NCI-H2196 treated with DMSO at 0.1 percent for 48 hours (cell line): ENCODE results near the gene IGSF8.
"Not testable (repeated sequence)": the region's sequence is repeated elsewhere in the genome, so short reads cannot be mapped to it uniquely, and the experiment has no call there.

Source experiments
- DNase-seq: peaks from one replicate; lab custom pipeline; 2025; ENCODE audit not compliant: unreplicated experiment; lab: John Stamatoyannopoulos, UW

The IGSF8 gene

GRCh38 chr1:160069460-160070231 lies 28.8 kb downstream of the IGSF8 start, which contains the start of gene KCNJ10:
TSS of gene KCNJ10 (minus strand) at chr1:160070160. CDS start at chr1:160042532, 27,628 bp downstream.
- no peak for DNase-seq

GRCh38 chr1:160068225-160068624 lies 30.2 kb downstream of the IGSF8 start:
- DNase-seq = no peak

DNA sequence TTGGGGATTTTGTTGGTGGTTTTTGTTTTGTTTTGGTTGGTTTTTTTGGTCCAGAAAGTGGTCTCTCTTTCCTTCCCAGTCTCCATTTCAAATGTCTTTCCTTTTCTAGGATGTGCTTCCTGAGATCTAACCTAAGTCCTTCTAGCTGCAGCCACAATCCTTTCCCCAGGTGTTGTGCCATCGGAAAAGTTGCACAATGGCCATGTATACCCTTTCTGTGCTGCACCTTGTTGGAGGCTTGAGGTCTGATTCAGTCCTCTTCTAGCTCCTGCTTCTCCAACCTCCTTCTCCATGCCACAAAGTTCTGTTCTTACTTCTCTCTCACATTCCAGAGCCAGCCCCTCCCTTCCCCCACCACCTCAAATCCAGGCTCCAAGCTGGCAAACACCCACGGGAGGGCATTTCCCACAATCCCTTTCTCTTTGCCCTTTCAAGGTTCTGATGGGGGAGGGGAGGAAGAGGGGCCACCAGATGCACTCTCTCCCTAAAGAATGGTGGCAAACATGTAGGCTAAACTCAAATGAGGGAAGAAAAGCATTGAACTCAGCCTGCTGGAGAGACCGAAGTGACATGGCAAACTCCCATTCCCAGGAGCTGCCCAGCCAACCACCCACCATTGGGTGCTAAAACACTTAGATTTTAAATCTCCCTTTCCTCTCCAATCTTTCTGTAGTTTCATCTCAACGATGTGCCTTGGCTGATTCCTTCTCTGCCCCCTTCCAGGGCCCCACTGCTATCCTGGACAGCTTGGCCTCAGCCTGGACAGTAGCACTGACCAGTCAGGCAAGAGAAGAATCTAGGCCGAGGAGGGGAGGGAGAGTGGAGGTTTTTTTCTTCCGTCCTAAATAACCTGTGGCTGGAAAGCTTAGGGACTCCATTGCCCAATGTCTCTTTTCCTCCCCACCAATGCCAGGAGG lies 31.3 kb downstream of the IGSF8 start:
- DNase-seq = no peak

- DNase-seq = no peak
Measured at GRCh38 chr1:160064746-160065145, 33.7 kb downstream of the IGSF8 start.

DNA sequence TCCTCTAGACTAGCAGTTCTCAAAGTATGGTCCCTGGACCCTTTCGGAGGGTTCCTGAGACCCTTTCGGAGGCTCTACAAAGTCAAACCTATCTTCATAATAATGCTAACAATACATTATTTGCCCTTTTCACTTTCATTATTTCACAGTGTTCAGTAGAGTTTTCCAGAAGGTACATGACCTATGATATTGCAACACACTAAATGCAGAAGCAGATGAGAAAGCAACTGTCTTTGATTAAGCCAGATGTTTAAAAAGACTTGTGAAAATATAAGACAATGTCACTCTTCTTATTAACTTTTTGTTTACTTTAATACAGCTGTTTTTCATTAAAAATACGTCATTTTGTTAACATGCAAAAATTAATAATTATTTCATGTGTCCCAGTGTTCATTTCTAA lies 34.3 kb downstream of the IGSF8 start:
- DNase-seq = no peak

GRCh38 chr1:160063176-160063575 lies 35.2 kb downstream of the IGSF8 start:
- DNase-seq = no peak

- no peak for DNase-seq
Measured at GRCh38 chr1:160062230-160062532, 36.2 kb downstream of the IGSF8 start.

DNA sequence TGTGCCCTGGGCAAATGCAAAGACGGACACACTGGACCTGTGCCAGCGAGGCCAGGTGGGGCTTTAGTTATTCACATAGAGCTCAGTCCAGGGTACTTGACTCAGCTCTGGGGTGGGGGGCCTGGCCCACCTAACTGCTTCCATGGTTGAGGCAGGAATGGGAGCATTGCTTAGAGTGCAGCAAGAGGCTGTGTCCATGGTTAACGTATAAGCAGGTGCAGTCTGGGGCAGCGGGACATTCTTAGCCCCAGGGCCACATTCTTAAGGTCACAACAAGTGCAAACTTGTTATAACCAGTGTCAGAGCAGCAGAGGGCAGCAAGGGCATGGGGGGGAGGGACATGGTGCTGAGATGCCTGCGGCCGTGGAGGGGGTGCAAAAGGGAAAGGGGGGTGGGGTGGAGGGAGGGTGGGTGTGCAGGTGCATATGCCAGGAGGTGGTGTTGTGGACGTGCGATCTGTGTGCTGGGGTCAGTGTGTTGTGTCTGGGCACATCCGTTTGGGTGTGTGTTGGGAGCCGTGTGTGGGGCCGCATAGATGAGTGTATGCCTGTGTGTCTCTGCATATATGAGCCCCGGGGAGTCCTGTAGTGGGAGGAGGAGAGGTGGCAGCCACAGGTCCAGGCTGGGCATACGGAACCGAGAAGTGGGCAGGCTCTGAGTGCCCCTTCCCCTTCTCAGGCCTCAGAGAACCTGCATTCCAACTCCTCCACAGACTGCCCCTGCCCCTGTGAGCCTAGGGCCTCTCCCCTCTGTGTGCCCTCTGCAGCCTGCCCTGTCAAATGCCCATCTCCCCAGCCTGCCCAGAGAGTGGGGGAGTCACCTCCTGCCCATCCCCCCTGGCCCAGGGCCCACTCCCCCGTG lies 36.8 kb downstream of the IGSF8 start:
- DNase-seq = no peak

- no peak for DNase-seq
Measured at GRCh38 chr1:160058087-160058486, 40.3 kb downstream of the IGSF8 start.

GRCh38 chr1:160056648-160057169 lies 41.7 kb downstream of the IGSF8 start:
- no peak for DNase-seq

GRCh38 chr1:160053548-160054365 lies 44.7 kb downstream of the IGSF8 start:
- DNase-seq = no peak

- DNase-seq = no peak
Measured at GRCh38 chr1:160052936-160053335, 45.5 kb downstream of the IGSF8 start.

DNA sequence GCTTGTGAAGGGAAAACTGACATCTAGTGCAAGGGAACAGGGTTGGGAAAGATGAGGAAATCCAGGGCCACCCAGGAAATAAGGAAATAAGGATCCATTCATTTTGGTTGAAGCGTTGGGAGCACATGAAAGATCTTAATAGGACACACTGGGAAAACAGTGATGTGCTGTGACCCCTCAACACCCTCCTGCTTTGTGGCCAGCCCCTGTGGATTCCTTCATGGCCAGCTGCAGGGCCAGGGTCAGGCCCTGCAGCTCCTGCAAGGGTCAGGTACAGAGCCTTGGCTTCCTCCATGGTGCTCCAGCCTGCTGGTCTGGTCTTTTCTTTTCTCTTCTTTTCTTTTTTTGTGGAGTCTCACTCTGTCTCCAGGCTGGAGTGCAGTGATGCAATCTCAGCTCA lies 47.8 kb downstream of the IGSF8 start:
- no peak for DNase-seq

- not testable (repeated sequence) for DNase-seq
Measured at GRCh38 chr1:160050182-160050581, 48.2 kb downstream of the IGSF8 start.

DNA sequence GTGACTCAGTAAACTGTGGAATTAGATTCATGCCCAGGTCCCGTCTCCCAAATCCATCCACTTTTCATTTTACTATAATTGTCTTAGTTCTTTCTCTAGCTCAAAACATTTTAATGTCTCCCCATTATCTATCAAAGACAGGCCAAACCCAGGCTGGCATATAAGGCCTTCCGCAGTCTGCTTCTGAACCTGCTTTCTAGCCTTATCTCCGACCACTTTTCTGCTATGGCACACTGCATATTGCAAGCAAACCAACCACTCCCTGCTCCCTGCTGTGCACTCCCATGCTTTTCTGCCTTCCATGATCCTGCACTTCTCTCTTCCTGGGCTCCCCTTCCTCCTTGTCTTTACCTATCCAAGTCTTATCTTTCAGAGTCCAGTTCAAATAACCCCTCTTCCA lies 49.3 kb downstream of the IGSF8 start:
- no peak for DNase-seq

DNA sequence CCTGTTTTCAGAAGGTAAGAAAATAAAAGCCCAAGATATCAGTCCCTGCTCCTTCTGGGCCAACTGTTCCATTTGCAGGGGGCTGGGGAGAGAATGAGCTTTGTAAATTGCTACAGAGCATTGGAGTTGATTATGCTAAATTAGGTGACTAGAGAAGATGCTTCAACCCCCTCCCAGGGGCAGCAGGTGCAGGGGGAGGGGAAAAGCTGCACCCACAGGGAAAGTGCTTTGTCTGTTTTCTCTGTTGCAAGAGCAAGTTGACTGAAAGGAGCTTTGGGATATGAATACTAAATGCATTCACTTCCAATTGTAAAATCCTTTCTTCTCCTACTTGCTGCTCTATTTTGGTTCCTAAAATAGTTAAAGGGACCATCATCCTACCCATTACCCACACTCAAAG lies 50.1 kb downstream of the IGSF8 start:
- no peak for DNase-seq

- DNase-seq = no peak
Measured at GRCh38 chr1:160047111-160047991, 51.1 kb downstream of the IGSF8 start.

- DNase-seq = no peak
Measured at GRCh38 chr1:160046494-160047110, 51.8 kb downstream of the IGSF8 start.

DNA sequence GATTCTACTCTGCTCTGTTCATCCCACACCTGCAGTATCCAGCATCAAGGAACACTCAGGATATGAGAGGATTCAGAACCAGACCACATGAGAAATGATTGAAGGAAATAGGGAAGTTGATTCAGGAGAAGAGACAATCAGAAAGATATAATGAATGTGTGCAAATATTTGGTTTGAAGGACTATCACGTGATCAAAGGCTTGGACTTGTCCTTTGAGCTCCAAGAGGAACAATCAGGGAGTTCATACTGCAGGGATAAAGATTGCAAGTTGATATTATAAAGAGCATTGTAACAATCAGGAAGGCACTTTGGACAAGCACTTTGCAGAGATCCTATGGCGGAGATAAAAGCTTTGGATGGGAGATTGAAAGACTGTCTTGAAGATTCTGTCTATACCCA lies 52.8 kb downstream of the IGSF8 start:
- DNase-seq = no peak
